Measurements from ENCODE around the gene XAGE1B. TPM values are rescaled to one million over a fixed set of nuclear protein-coding genes. Genes with fewer than 3 reads are reported as not detected.
"Not testable (repeated sequence)": the region's sequence is repeated elsewhere in the genome, so short reads cannot be mapped to it uniquely, and the experiment has no call there.

XAGE1B gene
- total RNA-seq, 2 donors from 2014 or later: not detected

GRCh38 chrX:52544147-52544840 lies 27.4 kb upstream of the XAGE1B start:
- H3K4me3 ChIP-seq: no peak overlapping the region
- no peaks in the 10 kb centered on the region for H3K27me3 ChIP-seq
- ATAC-seq (no peak), DNase-seq (no peak)
- intact Hi-C loops (cut with DNase I): no loop called here
- TF ChIP-seq CTCF (IDR thresholded peaks at IDR 0.05) (no peak), POLR2A (IDR thresholded peaks at IDR 0.05) (no peak)
- H3K36me3 ChIP-seq (replicated peaks in 1 of 2; ENCODE audit: insufficient read depth in 1 of 2, low read depth in 2 of 2): no peaks in the 10 kb centered on the region
- no peak overlapping the region for H3K27ac ChIP-seq
- WGBS, 2 donors: 86 to 88% methylated on average over 8 to 10 of the region's 21 CpGs
- H3K9me3 ChIP-seq: no peaks in the 10 kb centered on the region
- no peaks in the 10 kb centered on the region for H3K4me1 ChIP-seq

- no peak overlapping the region for H3K4me3 ChIP-seq
- DNase-seq: no peak
- no peak for ATAC-seq
- no peaks in the 10 kb centered on the region for H3K27me3 ChIP-seq
- 60 to 61% methylated on average over 6 of the region's 6 CpGs for WGBS, 2 donors
- TF ChIP-seq CTCF (IDR thresholded peaks at IDR 0.05) (no peak), POLR2A (IDR thresholded peaks at IDR 0.05) (no peak)
- H3K27ac ChIP-seq: no peak overlapping the region
- H3K36me3 ChIP-seq (replicated peaks in 1 of 2; ENCODE audit: insufficient read depth in 1 of 2, low read depth in 2 of 2): no peaks in the 10 kb centered on the region
- intact Hi-C loops (cut with DNase I): no loop called here
- no peaks in the 10 kb centered on the region for H3K9me3 ChIP-seq
- no peaks in the 10 kb centered on the region for H3K4me1 ChIP-seq
Measured at GRCh38 chrX:52542311-52542710, 25.4 kb upstream of the XAGE1B start.

- H3K36me3 ChIP-seq (replicated peaks in 1 of 2; ENCODE audit: insufficient read depth in 1 of 2, low read depth in 2 of 2); H3K4me1 ChIP-seq; ATAC-seq; intact Hi-C loops (cut with DNase I); H3K4me3 ChIP-seq; H3K27ac ChIP-seq; H3K9me3 ChIP-seq; DNase-seq; H3K27me3 ChIP-seq: not testable (repeated sequence)
- 46% methylated on average over 4 of the region's 4 CpGs; no CpG with 5 or more reads in 1 of the 2 donors for WGBS, 2 donors
Measured at GRCh38 chrX:52541051-52541450, 24.2 kb upstream of the XAGE1B start.

GRCh38 chrX:52516110-52516986 lies 515 bp downstream of the XAGE1B start:
- H3K36me3 ChIP-seq (replicated peaks in 1 of 2; ENCODE audit: insufficient read depth in 1 of 2, low read depth in 2 of 2); H3K27me3 ChIP-seq; ATAC-seq; H3K27ac ChIP-seq; H3K4me1 ChIP-seq; H3K9me3 ChIP-seq; DNase-seq; H3K4me3 ChIP-seq; intact Hi-C loops (cut with DNase I): not testable (repeated sequence)
- WGBS, 2 donors: no CpG with 5 or more reads among the region's 27 CpGs

- H3K27ac ChIP-seq; ATAC-seq; H3K36me3 ChIP-seq (replicated peaks in 1 of 2; ENCODE audit: insufficient read depth in 1 of 2, low read depth in 2 of 2); intact Hi-C loops (cut with DNase I); H3K9me3 ChIP-seq; H3K4me3 ChIP-seq; H3K27me3 ChIP-seq; H3K4me1 ChIP-seq; DNase-seq: not testable (repeated sequence)
- WGBS, 2 donors: no CpG with 5 or more reads among the region's 6 CpGs
Measured at GRCh38 chrX:52511126-52511525, 5.7 kb downstream of the XAGE1B start.

GRCh38 chrX:52509916-52510315 lies 6.9 kb downstream of the XAGE1B start:
- WGBS, 2 donors: 64 to 65% methylated on average over 6 of the region's 6 CpGs
- no peak for DNase-seq
- no peaks in the 10 kb centered on the region for H3K9me3 ChIP-seq
- H3K4me1 ChIP-seq: no peaks in the 10 kb centered on the region
- no peaks in the 10 kb centered on the region for H3K27me3 ChIP-seq
- TF ChIP-seq POLR2A (IDR thresholded peaks at IDR 0.05) (no peak), CTCF (IDR thresholded peaks at IDR 0.05) (no peak)
- no peak overlapping the region for H3K4me3 ChIP-seq
- H3K36me3 ChIP-seq (replicated peaks in 1 of 2; ENCODE audit: insufficient read depth in 1 of 2, low read depth in 2 of 2): no peaks in the 10 kb centered on the region
- H3K27ac ChIP-seq: no peak overlapping the region
- intact Hi-C loops (cut with DNase I): no loop called here
- no peak for ATAC-seq
